ENCODE data around the gene MLEC. TPM values are rescaled to one million over a fixed set of nuclear protein-coding genes. Genes with fewer than 3 reads are reported as not detected.

MLEC gene
- total RNA-seq, 1 experiment from 2014 or later: 181 TPM

DNA sequence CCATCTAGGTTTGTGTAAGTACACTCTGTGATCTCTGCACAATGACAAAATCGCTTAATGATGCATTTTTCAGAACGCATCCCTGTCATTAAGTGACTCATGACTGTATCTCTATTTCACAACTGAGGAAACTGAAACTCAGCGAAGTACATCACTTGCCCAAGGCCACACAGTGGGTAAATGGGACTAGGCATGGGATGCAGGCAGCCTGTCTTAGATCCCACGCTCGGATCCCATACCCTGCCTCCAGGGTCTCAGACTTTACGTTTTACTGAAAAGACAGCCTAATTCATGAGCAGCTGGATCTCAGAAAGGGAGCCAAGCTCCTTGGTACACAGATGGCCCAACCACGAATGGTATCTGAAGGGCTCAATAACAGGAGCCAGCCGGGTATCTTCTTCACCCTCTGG lies 2.4 kb upstream of the MLEC start:
- no peak overlapping the region for H4K8ac ChIP-seq (replicated peaks; ENCODE audit: insufficient read length, low read depth, low read length)
- no peak overlapping the region for H2BK120ac ChIP-seq (ENCODE audit: low read depth, low read length, poor library complexity, severe bottlenecking)
- TF ChIP-seq, protein P1, sequence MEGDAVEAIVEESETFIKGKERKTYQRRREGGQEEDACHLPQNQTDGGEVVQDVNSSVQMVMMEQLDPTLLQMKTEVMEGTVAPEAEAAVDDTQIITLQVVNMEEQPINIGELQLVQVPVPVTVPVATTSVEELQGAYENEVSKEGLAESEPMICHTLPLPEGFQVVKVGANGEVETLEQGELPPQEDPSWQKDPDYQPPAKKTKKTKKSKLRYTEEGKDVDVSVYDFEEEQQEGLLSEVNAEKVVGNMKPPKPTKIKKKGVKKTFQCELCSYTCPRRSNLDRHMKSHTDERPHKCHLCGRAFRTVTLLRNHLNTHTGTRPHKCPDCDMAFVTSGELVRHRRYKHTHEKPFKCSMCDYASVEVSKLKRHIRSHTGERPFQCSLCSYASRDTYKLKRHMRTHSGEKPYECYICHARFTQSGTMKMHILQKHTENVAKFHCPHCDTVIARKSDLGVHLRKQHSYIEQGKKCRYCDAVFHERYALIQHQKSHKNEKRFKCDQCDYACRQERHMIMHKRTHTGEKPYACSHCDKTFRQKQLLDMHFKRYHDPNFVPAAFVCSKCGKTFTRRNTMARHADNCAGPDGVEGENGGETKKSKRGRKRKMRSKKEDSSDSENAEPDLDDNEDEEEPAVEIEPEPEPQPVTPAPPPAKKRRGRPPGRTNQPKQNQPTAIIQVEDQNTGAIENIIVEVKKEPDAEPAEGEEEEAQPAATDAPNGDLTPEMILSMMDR (conservative IDR thresholded peaks at IDR 0.05): no peak
- H3K56ac ChIP-seq (ENCODE audit: insufficient read length, low read depth, low read length): no peak overlapping the region
- no peak overlapping the region for H3K9ac ChIP-seq (ENCODE audit: extremely low read depth, insufficient read length, low read length)
- H3K79me1 ChIP-seq (ENCODE audit: insufficient read depth, low read depth, low read length, poor library complexity, severe bottlenecking): no peaks in the 10 kb centered on the region
- Mint-ChIP-seq H3K4me1 (peaks cover 20 to 22% of the 10 kb centered on the region in 2 experiments), H3K27ac (no peak overlapping the region), H3K9me3 (no peaks in the 10 kb centered on the region), H3K36me3 (ENCODE audit: insufficient read depth in 1 of 3, low read depth in 3 of 3) (no peaks in the 10 kb centered on the region), H3K27me3 (ENCODE audit: low read depth) (no peaks in the 10 kb centered on the region; the same call in 1 of the 2 replicates), H3K4me3 (no peak overlapping the region)
- peaks cover 1% of the 10 kb centered on the region; the same call in 1 of the 2 replicates for H3K4me1 ChIP-seq (ENCODE audit: insufficient read depth, low read length)
- peaks cover 14% of the 10 kb centered on the region for H3K23me2 ChIP-seq (ENCODE audit: insufficient read length, low read depth, low read length, poor library complexity, severe bottlenecking)
- H2BK5ac ChIP-seq (ENCODE audit: insufficient read length, low read length): no peak overlapping the region
- no peak overlapping the region for H4K91ac ChIP-seq (ENCODE audit: insufficient read length, low read depth, low read length)
- no peak overlapping the region for H3K14ac ChIP-seq (ENCODE audit: insufficient read depth, low read length)
- H3K18ac ChIP-seq (ENCODE audit: insufficient read length, low read depth, low read length): no peak overlapping the region
- H3K4me2 ChIP-seq (ENCODE audit: insufficient read depth, insufficient read length, low read length): no peak overlapping the region
- H2BK15ac ChIP-seq (ENCODE audit: low read depth, low read length): no peak overlapping the region
- H3K4ac ChIP-seq (ENCODE audit: low read depth, low read length): no peak overlapping the region
- no peaks in the 10 kb centered on the region for H3K27me3 ChIP-seq (ENCODE audit: insufficient read depth, low read length)
- no peaks in the 10 kb centered on the region for H3K9me3 ChIP-seq (ENCODE audit: control insufficient read depth, low read depth, low read length)
- H4K5ac ChIP-seq (ENCODE audit: insufficient read length, low read depth, low read length): no peak overlapping the region
- no CpG with 5 or more reads among the region's 8 CpGs for WGBS (ENCODE audit: extremely low coverage, insufficient read length, low lambda C conversion rate)
- H2BK12ac ChIP-seq (ENCODE audit: insufficient read length, low read depth, low read length): no peak overlapping the region
- no peak overlapping the region for H3K27ac ChIP-seq (ENCODE audit: insufficient read length, low read depth, low read length)
- no peak overlapping the region for H2AFZ ChIP-seq (ENCODE audit: low read length)
- DNase-seq: no peak
- no peak overlapping the region for H3T11ph ChIP-seq (ENCODE audit: low read length)
- peaks cover 20% of the 10 kb centered on the region for H3K79me2 ChIP-seq (ENCODE audit: insufficient read depth, low read length)
- no peak overlapping the region for H3K23ac ChIP-seq (ENCODE audit: insufficient read length, low read depth, low read length)
- no peak overlapping the region for H2BK20ac ChIP-seq (ENCODE audit: low read depth, low read length, poor library complexity, severe bottlenecking)
- H2AK5ac ChIP-seq (ENCODE audit: insufficient read length, low read length): no peak overlapping the region
- no peaks in the 10 kb centered on the region for H4K20me1 ChIP-seq (ENCODE audit: control insufficient read depth, insufficient read depth, insufficient read length)
